Urinary bladder (tissue), 4 donors: ENCODE results near the gene PTPN1. TPM values are rescaled to one million over a fixed set of nuclear protein-coding genes. Genes with fewer than 3 reads are reported as not detected.
A peak's percentile ranks its signal among the peaks of the same experiment; 100 is the strongest.

ENCODE experiments used
- DNase-seq: peaks from one replicate; pipeline ENCODE4 v3.0.0-alpha.2; 2015; ENCODE audit errors: extremely low spot score
- H3K27ac ChIP-seq: one replicate; pipeline ENCODE4 v1.5.1; 2013; ENCODE audit warnings: low read depth, mild to moderate bottlenecking, moderate library complexity
- H3K36me3 ChIP-seq: one replicate; pipeline ENCODE4 v1.6.1; 2013; ENCODE audit warnings: mild to moderate bottlenecking, moderate library complexity; ENCODE audit not compliant: insufficient read depth
- H3K4me1 ChIP-seq: one replicate; pipeline ENCODE4 v1.6.1; 2013; ENCODE audit warnings: mild to moderate bottlenecking, moderate library complexity; ENCODE audit not compliant: insufficient read depth
- H3K4me3 ChIP-seq: one replicate; pipeline ENCODE4 v1.5.1; 2013; ENCODE audit warnings: low read depth, low read length
- WGBS: extraction: QIAGEN DNeasy Blood & Tissue Kit; methylation state at CpG from one replicate; pipeline ENCODE4 v1.1.7; 2013; 5-methylcytosine and 5-hydroxymethylcytosine counted together
- polyA plus RNA-seq: library from polyadenylated mRNA; stranded (reverse); fragments of 200-250 nt; gene quantifications from one replicate; pipeline ENCODE4 v1.2.3, GENCODE V29; 2013
- total RNA-seq: library from RNA; depleted of rRNA; stranded (reverse); fragments of >200 nt; gene quantifications from one replicate; pipeline ENCODE4 v1.2.3, GENCODE V29; 2014
- donor health status: healthy with polysubstance abuse.
- donor health status: healthy.

Gene PTPN1
- total RNA-seq: 15.0 TPM
- 26.4 TPM for polyA plus RNA-seq

GRCh38 chr20:50509923-50510705, at the start of gene PTPN1:
Gene PTPN1 (plus strand): TSS chr20:50510383. CDS start chr20:50510528, 145 bp downstream.
- WGBS: under 1% methylated on average over 64 of the region's 64 CpGs
- H3K36me3 ChIP-seq: no peaks in the 10 kb centered on the region
- peak within 1 kb of the TSS; percentile 92 for H3K4me3 ChIP-seq
- H3K4me1 ChIP-seq: peaks cover 2% of the 10 kb centered on the region
- peak; percentile 95 for DNase-seq
- H3K27ac ChIP-seq: peak within 1 kb of the TSS; percentile 87

- no peak overlapping the region for H3K27ac ChIP-seq
- no peak for DNase-seq
- H3K4me1 ChIP-seq: no peaks in the 10 kb centered on the region
- no peak overlapping the region for H3K4me3 ChIP-seq
- WGBS: 27% methylated on average over 13 of the region's 13 CpGs
- H3K36me3 ChIP-seq: no peaks in the 10 kb centered on the region
These were observed 49.4 kb upstream of the PTPN1 start for GRCh38 chr20:50460608-50461267.

GRCh38 chr20:50462093-50462690, 48.0 kb upstream of the PTPN1 start:
- Histone ChIP-seq H3K4me1 (no peaks in the 10 kb centered on the region), H3K36me3 (no peaks in the 10 kb centered on the region), H3K4me3 (no peak overlapping the region), H3K27ac (no peak overlapping the region)
- DNase-seq: no peak
- 71% methylated on average over 10 of the region's 10 CpGs for WGBS

- 21% methylated on average over 21 of the region's 21 CpGs for WGBS
- Histone ChIP-seq H3K36me3 (no peaks in the 10 kb centered on the region), H3K4me3 (no peak overlapping the region), H3K27ac (no peak overlapping the region), H3K4me1 (no peaks in the 10 kb centered on the region)
- no peak for DNase-seq
These were observed 46.0 kb upstream of the PTPN1 start for GRCh38 chr20:50464026-50464724.

GRCh38 chr20:50464725-50465650, 45.2 kb upstream of the PTPN1 start:
- H3K36me3 ChIP-seq: no peaks in the 10 kb centered on the region

GRCh38 chr20:50467174-50467573, 43.0 kb upstream of the PTPN1 start:
- Histone ChIP-seq H3K36me3 (no peaks in the 10 kb centered on the region), H3K4me1 (no peaks in the 10 kb centered on the region), H3K27ac (no peak overlapping the region), H3K4me3 (no peak overlapping the region)
- 66% methylated on average over 6 of the region's 6 CpGs for WGBS
- DNase-seq: no peak

More at GRCh38 chr20:50464725-50465650, 45.2 kb upstream of the PTPN1 start:
- Histone ChIP-seq H3K4me1 (no peaks in the 10 kb centered on the region), H3K27ac (no peak overlapping the region), H3K4me3 (no peak overlapping the region)
- no peak for DNase-seq
- WGBS: 79% methylated on average over 14 of the region's 14 CpGs

GRCh38 chr20:50467718-50468356, 42.3 kb upstream of the PTPN1 start:
- no peak overlapping the region for H3K4me3 ChIP-seq
- DNase-seq: no peak
- no peaks in the 10 kb centered on the region for H3K36me3 ChIP-seq
- no peaks in the 10 kb centered on the region for H3K4me1 ChIP-seq
- WGBS: 65% methylated on average over 3 of the region's 3 CpGs
- H3K27ac ChIP-seq: no peak overlapping the region

GRCh38 chr20:50468378-50468798, 41.8 kb upstream of the PTPN1 start:
- H3K27ac ChIP-seq: no peak overlapping the region
- 68% methylated on average over 2 of the region's 2 CpGs for WGBS
- no peak for DNase-seq
- H3K36me3 ChIP-seq: no peaks in the 10 kb centered on the region
- H3K4me3 ChIP-seq: no peak overlapping the region
- no peaks in the 10 kb centered on the region for H3K4me1 ChIP-seq

GRCh38 chr20:50469176-50469723, 40.9 kb upstream of the PTPN1 start:
- no peak for DNase-seq
- Histone ChIP-seq H3K4me3 (no peak overlapping the region), H3K27ac (no peak overlapping the region), H3K36me3 (no peaks in the 10 kb centered on the region), H3K4me1 (no peaks in the 10 kb centered on the region)
- WGBS: 86% methylated on average over 4 of the region's 4 CpGs

GRCh38 chr20:50469796-50470195, 40.4 kb upstream of the PTPN1 start:
- no peak for DNase-seq
- no peak overlapping the region for H3K4me3 ChIP-seq
- no peaks in the 10 kb centered on the region for H3K4me1 ChIP-seq
- H3K27ac ChIP-seq: no peak overlapping the region
- H3K36me3 ChIP-seq: no peaks in the 10 kb centered on the region
- 97% methylated on average over 2 of the region's 2 CpGs for WGBS

- Histone ChIP-seq H3K36me3 (no peaks in the 10 kb centered on the region), H3K4me3 (no peak overlapping the region), H3K27ac (no peak overlapping the region), H3K4me1 (no peaks in the 10 kb centered on the region)
- 65% methylated on average over 4 of the region's 4 CpGs for WGBS
- DNase-seq: no peak
These were observed 39.8 kb upstream of the PTPN1 start for GRCh38 chr20:50470264-50470858.

- WGBS: 71% methylated on average over 1 of the region's 1 CpG
- DNase-seq: no peak
- no peak overlapping the region for H3K27ac ChIP-seq
- no peaks in the 10 kb centered on the region for H3K36me3 ChIP-seq
- no peaks in the 10 kb centered on the region for H3K4me1 ChIP-seq
- no peak overlapping the region for H3K4me3 ChIP-seq
These were observed 39.0 kb upstream of the PTPN1 start for GRCh38 chr20:50471231-50471630.
